NK-92 (cell line): ENCODE data around the gene SOWAHA.

ENCODE experiments used
- DNase-seq: peaks from one replicate; lab custom pipeline; 2025; ENCODE audit not compliant: unreplicated experiment; lab: John Stamatoyannopoulos, UW

Gene SOWAHA

GRCh38 chr5:132812781-132813598, at the start of gene SOWAHA:
Gene SOWAHA (plus strand): TSS chr5:132813302. CDS start chr5:132813622, 320 bp downstream.
- DNase-seq: no peak

GRCh38 chr5:132764051-132764450, 49.1 kb upstream of the SOWAHA start:
- no peak for DNase-seq

- no peak for DNase-seq
Observed at GRCh38 chr5:132764671-132765238, 48.3 kb upstream of the SOWAHA start.

- no peak for DNase-seq
Observed at GRCh38 chr5:132765311-132766019, 47.6 kb upstream of the SOWAHA start.

GRCh38 chr5:132766020-132766805, 46.9 kb upstream of the SOWAHA start:
- DNase-seq: no peak

GRCh38 chr5:132766806-132767055, 46.4 kb upstream of the SOWAHA start:
- DNase-seq: no peak

- no peak for DNase-seq
Observed at GRCh38 chr5:132767150-132767549, 46.0 kb upstream of the SOWAHA start.

- no peak for DNase-seq
Observed at GRCh38 chr5:132768485-132768868, 44.6 kb upstream of the SOWAHA start.

GRCh38 chr5:132770476-132771159, 42.5 kb upstream of the SOWAHA start:
- DNase-seq: no peak

- DNase-seq: no peak
Observed at GRCh38 chr5:132771503-132771998, 41.6 kb upstream of the SOWAHA start.

- DNase-seq: no peak
Observed at GRCh38 chr5:132772291-132773070, 40.6 kb upstream of the SOWAHA start.

GRCh38 chr5:132773114-132773513, 40.0 kb upstream of the SOWAHA start:
- no peak for DNase-seq

- DNase-seq: no peak
Observed at GRCh38 chr5:132773601-132774355, 39.3 kb upstream of the SOWAHA start.

- no peak for DNase-seq
Observed at GRCh38 chr5:132774406-132774805, 38.7 kb upstream of the SOWAHA start.

- DNase-seq: no peak
Observed at GRCh38 chr5:132774896-132775295, 38.2 kb upstream of the SOWAHA start.

GRCh38 chr5:132775476-132775961, 37.6 kb upstream of the SOWAHA start:
- no peak for DNase-seq

- DNase-seq: no peak
Observed at GRCh38 chr5:132776131-132776937, 36.8 kb upstream of the SOWAHA start.

GRCh38 chr5:132776938-132777208, 36.2 kb upstream of the SOWAHA start:
- no peak for DNase-seq
